ENCODE data around the gene MDM2. TPM values are rescaled to one million over a fixed set of nuclear protein-coding genes. Genes with fewer than 3 reads are reported as not detected.

The MDM2 gene
- total RNA-seq, 1 experiment from 2014 or later: 86.4 TPM

GRCh38 chr12:68878283-68878682, 70.3 kb downstream of the MDM2 start:
- no peaks in the 10 kb centered on the region for H4K20me1 ChIP-seq (ENCODE audit: low read length)
- intact Hi-C loops (cut with micrococcal nuclease): no loop called here
- ChIA-PET POLR2A (ENCODE audit: unreplicated experiment) (no interaction called here), CTCF (no interaction called here)
- H3K9ac ChIP-seq (ENCODE audit: low read length): no peak overlapping the region
- no peak for TF ChIP-seq EZH2phosphoT487 (IDR thresholded peaks at IDR 0.05; ENCODE audit: borderline replicate concordance, low read length)
- TF ChIP-seq EZH2 (IDR thresholded peaks at IDR 0.05; ENCODE audit: low read length, unreplicated experiment): no peak
- no peak for TF ChIP-seq CTCF (conservative IDR thresholded peaks at IDR 0.05; ENCODE audit: low read depth, low read length)
- no peak overlapping the region for H3K4me2 ChIP-seq (ENCODE audit: low read length)
- H3K4me3 ChIP-seq (ENCODE audit: low read length): no peak overlapping the region
- H3F3A ChIP-seq (ENCODE audit: low read length, unreplicated experiment): no peaks in the 10 kb centered on the region
- peaks cover 7% of the 10 kb centered on the region; the same call in 1 of the 2 replicates for H3K9me3 ChIP-seq (ENCODE audit: low read length)
- peaks cover 4% of the 10 kb centered on the region; the same call in 1 of the 2 replicates for H3K36me3 ChIP-seq (ENCODE audit: low read depth, low read length)
- H3K79me2 ChIP-seq (ENCODE audit: low read length): no peaks in the 10 kb centered on the region
- BruUV-seq (replicated peaks): no TSS peak
- no peaks in the 10 kb centered on the region for H3K27me3 ChIP-seq (ENCODE audit: low read length)
- no peaks in the 10 kb centered on the region for H3K9me2 ChIP-seq (replicated peaks; ENCODE audit: low read length)
- H2AFZ ChIP-seq (ENCODE audit: low read length): no peak overlapping the region
- no peak overlapping the region for H3K27ac ChIP-seq (ENCODE audit: low read length)
- no peak for ATAC-seq
- DNase-seq: no peak
- no peaks in the 10 kb centered on the region for H3K4me1 ChIP-seq (ENCODE audit: insufficient read depth, low read length)

- intact Hi-C loops (cut with micrococcal nuclease): no loop called here
- no peaks in the 10 kb centered on the region for H4K20me1 ChIP-seq (ENCODE audit: low read length)
- no peaks in the 10 kb centered on the region for H3K79me2 ChIP-seq (ENCODE audit: low read length)
- peaks cover 7% of the 10 kb centered on the region; the same call in 1 of the 2 replicates for H3K9me3 ChIP-seq (ENCODE audit: low read length)
- ATAC-seq (no peak), DNase-seq (no peak)
- H3K4me1 ChIP-seq (ENCODE audit: insufficient read depth, low read length): no peaks in the 10 kb centered on the region
- H3K36me3 ChIP-seq (ENCODE audit: low read depth, low read length): peaks cover 4% of the 10 kb centered on the region; the same call in 1 of the 2 replicates
- H3F3A ChIP-seq (ENCODE audit: low read length, unreplicated experiment): no peaks in the 10 kb centered on the region
- H3K9me2 ChIP-seq (replicated peaks; ENCODE audit: low read length): no peaks in the 10 kb centered on the region
- H3K27me3 ChIP-seq (ENCODE audit: low read length): no peaks in the 10 kb centered on the region
- ChIA-PET POLR2A (ENCODE audit: unreplicated experiment) (no interaction called here), CTCF (no interaction called here)
- H3K4me2 ChIP-seq (ENCODE audit: low read length): no peak overlapping the region
- BruUV-seq (replicated peaks): no TSS peak
- no peak overlapping the region for H3K27ac ChIP-seq (ENCODE audit: low read length)
- H3K9ac ChIP-seq (ENCODE audit: low read length): no peak overlapping the region
- no peak overlapping the region for H3K4me3 ChIP-seq (ENCODE audit: low read length)
- no peak overlapping the region for H2AFZ ChIP-seq (ENCODE audit: low read length)
- TF ChIP-seq CTCF (conservative IDR thresholded peaks at IDR 0.05; ENCODE audit: low read depth, low read length): no peak
- no peak for TF ChIP-seq EZH2 (IDR thresholded peaks at IDR 0.05; ENCODE audit: low read length, unreplicated experiment)
- TF ChIP-seq EZH2phosphoT487 (IDR thresholded peaks at IDR 0.05; ENCODE audit: borderline replicate concordance, low read length): no peak
Observed at GRCh38 chr12:68878846-68879245, 70.9 kb downstream of the MDM2 start.

GRCh38 chr12:68880660-68881325, 72.8 kb downstream of the MDM2 start:
- intact Hi-C loops (cut with micrococcal nuclease): no loop called here
- H3K27me3 ChIP-seq (ENCODE audit: low read length): no peaks in the 10 kb centered on the region
- H2AFZ ChIP-seq (ENCODE audit: low read length): no peak overlapping the region
- H4K20me1 ChIP-seq (ENCODE audit: low read length): no peaks in the 10 kb centered on the region
- H3K9me3 ChIP-seq (ENCODE audit: low read length): peaks cover 7% of the 10 kb centered on the region; the same call in 1 of the 2 replicates
- no peaks in the 10 kb centered on the region for H3K79me2 ChIP-seq (ENCODE audit: low read length)
- H3K27ac ChIP-seq (ENCODE audit: low read length): no peak overlapping the region
- peak; percentile 13 for DNase-seq
- ChIA-PET POLR2A (ENCODE audit: unreplicated experiment) (no interaction called here), CTCF (no interaction called here)
- no peaks in the 10 kb centered on the region for H3K9me2 ChIP-seq (replicated peaks; ENCODE audit: low read length)
- no peaks in the 10 kb centered on the region for H3K4me1 ChIP-seq (ENCODE audit: insufficient read depth, low read length)
- no peak overlapping the region for H3K9ac ChIP-seq (ENCODE audit: low read length)
- TF ChIP-seq EZH2phosphoT487 (IDR thresholded peaks at IDR 0.05; ENCODE audit: borderline replicate concordance, low read length) (no peak), EZH2 (IDR thresholded peaks at IDR 0.05; ENCODE audit: low read length, unreplicated experiment) (no peak), CTCF (conservative IDR thresholded peaks at IDR 0.05; ENCODE audit: low read depth, low read length) (no peak)
- H3K4me3 ChIP-seq (ENCODE audit: low read length): no peak overlapping the region
- no TSS peak for BruUV-seq (replicated peaks)
- no peaks in the 10 kb centered on the region for H3F3A ChIP-seq (ENCODE audit: low read length, unreplicated experiment)
- H3K4me2 ChIP-seq (ENCODE audit: low read length): no peak overlapping the region
- peak; percentile 42; the same call in 1 of the 2 replicates for ATAC-seq
- peaks cover 4% of the 10 kb centered on the region; the same call in 1 of the 2 replicates for H3K36me3 ChIP-seq (ENCODE audit: low read depth, low read length)

All from PC-3 (cell line).